K562 (cell line): ENCODE results near the gene CHRNE. TPM values are rescaled to one million over a fixed set of nuclear protein-coding genes. Genes with fewer than 3 reads are reported as not detected.

Experiments
- ESRRB ChIP-seq: fragments of 250-450 bp; sonication (Bioruptor Pico); IDR thresholded peaks from 2 replicates; pipeline ENCODE4 v1.5.0; 2020; ENCODE audit warnings: mild to moderate bottlenecking, moderate library complexity, borderline replicate concordance
- RAD51 ChIP-seq: fragments of 450-650 bp; IDR thresholded peaks from 2 replicates; pipeline ENCODE4 v1.7.1; 2016; ENCODE audit warnings: low read depth, mild to moderate bottlenecking, borderline replicate concordance
- SIX5 ChIP-seq, 2 experiments: IDR thresholded peaks; 2 replicates each; pipeline ENCODE4 v1.6.1; 2011; ENCODE audit warnings: low read length in 2 of 2, borderline replicate concordance in 1 of 2, low read depth in 1 of 2, mild to moderate bottlenecking in 1 of 2, moderate library complexity in 1 of 2; ENCODE audit not compliant: insufficient read depth in 1 of 2
- ZFP1 ChIP-seq: fragments of 450-650 bp; formaldehyde crosslinking; IDR thresholded peaks from 2 replicates; pipeline ENCODE4 v1.4.0; 2020; ENCODE audit warnings: mild to moderate bottlenecking, mixed read lengths
- polyA plus RNA-seq, 8 experiments: library from polyadenylated mRNA; depleted of rRNA in 4 of 8; stranded (reverse) in 5 of 8; unstranded in 3 of 8; fragments of >200 nt; fragmentation: Nextera tagmentation in 2 of 8; fragmentation: Illumina TruSeq in 1 of 8; extraction: Ambion mirVana in 2 of 8; extraction: Trizol in 1 of 8; gene quantifications; 2 replicates each; pipeline versions ENCODE4 v1.2.1 to v1.2.3, GENCODE V29; 2011 to 2014; ENCODE audit warnings: inconsistent platforms in 1 of 8, missing spikeins in 1 of 8
- total RNA-seq, 7 experiments: library from RNA; depleted of rRNA in 6 of 7; stranded (reverse); fragments of >200 nt in 6 of 7; fragmentation: Illumina TruSeq in 2 of 7; extraction: Trizol in 2 of 7; gene quantifications; 2 replicates each; pipeline versions ENCODE4 v1.2.1 to v1.2.3, GENCODE V29; 2011 to 2021; ENCODE audit warnings: low replicate concordance in 1 of 7
- TF ChIP-seq, protein P1 (sequence below), 3 experiments: fragments of 200-800 bp in 1 of 3; fragments of 250-450 bp in 1 of 3; fragments of 450-650 bp in 1 of 3; sonication (Bioruptor Pico) in 1 of 3; sonication (Bioruptor generic) in 1 of 3; formaldehyde crosslinking in 1 of 3; IDR thresholded peaks; 2 replicates each; pipeline versions ENCODE4 v1.6.1 to v1.8.0; 2016 to 2022; ENCODE audit warnings: mild to moderate bottlenecking in 2 of 3, missing genetic modification characterization in 2 of 3, missing compliant biosample characterization in 1 of 3, moderate library complexity in 1 of 3

The CHRNE gene
- total and polyA plus RNA-seq, 9 of the 15 experiments (the other 6 are each of a cell fraction or from before 2014, with no cell fraction given) = not detected

DNA sequence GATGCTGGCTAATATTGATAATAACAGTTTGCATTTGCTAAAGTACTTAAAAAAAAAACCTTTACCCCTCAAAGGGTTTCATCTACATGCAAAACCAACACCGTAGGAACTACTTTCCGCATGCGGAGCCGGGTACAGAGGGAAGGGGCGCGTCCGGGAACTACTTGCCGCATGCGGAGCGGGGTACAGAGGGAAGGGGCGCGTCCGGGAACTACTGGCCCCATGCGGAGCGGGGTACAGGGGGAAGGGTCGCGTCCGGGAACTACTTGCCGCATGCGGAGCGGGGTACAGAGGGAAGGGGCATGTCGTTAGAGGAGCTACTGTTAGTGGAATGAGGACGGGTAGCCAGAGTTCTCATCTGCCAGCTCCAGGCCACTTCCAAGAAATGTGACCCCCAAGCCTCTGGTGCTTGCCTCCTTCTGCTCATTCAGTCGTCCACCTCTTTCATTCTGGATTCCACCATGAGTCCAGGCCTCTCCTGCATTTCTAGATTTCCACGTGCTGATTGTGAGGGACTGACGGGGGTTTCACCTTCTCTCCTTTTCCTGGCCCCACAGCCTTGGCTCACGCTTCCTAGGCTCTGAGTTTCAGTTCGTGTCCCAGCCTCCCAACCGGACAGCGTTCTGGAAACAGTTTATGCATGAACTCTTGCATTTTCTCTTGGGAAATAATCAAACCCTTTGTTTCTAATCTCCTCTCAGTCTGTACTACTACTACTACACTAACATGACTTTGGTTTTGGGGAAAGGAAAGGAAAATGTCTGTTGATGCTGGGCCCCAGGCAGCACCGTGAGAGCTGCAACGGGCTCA lies 42.9 kb downstream of the CHRNE start (continued):
- TF ChIP-seq RAD51 (no peak), ESRRB (CRISPR knock-in tag) (no peak), ZFP1 (CRISPR knock-in tag) (no peak), SIX5 (IDR thresholded peaks at IDR 0.05; ENCODE audit: borderline replicate concordance in 1 of 2, insufficient read depth in 1 of 2, low read depth in 1 of 2, low read length in 2 of 2) (no peak)
- TF ChIP-seq, protein P1, sequence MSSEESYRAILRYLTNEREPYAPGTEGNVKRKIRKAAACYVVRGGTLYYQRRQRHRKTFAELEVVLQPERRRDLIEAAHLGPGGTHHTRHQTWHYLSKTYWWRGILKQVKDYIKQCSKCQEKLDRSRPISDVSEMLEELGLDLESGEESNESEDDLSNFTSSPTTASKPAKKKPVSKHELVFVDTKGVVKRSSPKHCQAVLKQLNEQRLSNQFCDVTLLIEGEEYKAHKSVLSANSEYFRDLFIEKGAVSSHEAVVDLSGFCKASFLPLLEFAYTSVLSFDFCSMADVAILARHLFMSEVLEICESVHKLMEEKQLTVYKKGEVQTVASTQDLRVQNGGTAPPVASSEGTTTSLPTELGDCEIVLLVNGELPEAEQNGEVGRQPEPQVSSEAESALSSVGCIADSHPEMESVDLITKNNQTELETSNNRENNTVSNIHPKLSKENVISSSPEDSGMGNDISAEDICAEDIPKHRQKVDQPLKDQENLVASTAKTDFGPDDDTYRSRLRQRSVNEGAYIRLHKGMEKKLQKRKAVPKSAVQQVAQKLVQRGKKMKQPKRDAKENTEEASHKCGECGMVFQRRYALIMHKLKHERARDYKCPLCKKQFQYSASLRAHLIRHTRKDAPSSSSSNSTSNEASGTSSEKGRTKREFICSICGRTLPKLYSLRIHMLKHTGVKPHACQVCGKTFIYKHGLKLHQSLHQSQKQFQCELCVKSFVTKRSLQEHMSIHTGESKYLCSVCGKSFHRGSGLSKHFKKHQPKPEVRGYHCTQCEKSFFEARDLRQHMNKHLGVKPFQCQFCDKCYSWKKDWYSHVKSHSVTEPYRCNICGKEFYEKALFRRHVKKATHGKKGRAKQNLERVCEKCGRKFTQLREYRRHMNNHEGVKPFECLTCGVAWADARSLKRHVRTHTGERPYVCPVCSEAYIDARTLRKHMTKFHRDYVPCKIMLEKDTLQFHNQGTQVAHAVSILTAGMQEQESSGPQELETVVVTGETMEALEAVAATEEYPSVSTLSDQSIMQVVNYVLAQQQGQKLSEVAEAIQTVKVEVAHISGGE (CRISPR knock-in tag; IDR thresholded peaks at IDR 0.05) = no peak
